ENCODE measurements around the gene COL4A1. TPM values are rescaled to one million over a fixed set of nuclear protein-coding genes. Genes with fewer than 3 reads are reported as not detected.

Gene COL4A1
- total RNA-seq, 1 donor from 2014 or later: 2,489 TPM

GRCh38 chr13:110297011-110297410, 9.9 kb downstream of the COL4A1 start:
- Histone ChIP-seq H3K9me3 (ENCODE audit: insufficient read depth, low read depth, low read length) (no peaks in the 10 kb centered on the region), H3K4me1 (ENCODE audit: insufficient read depth, low read length) (peaks cover 19% of the 10 kb centered on the region), H3K9ac (ENCODE audit: low read length) (no peak overlapping the region), H3K79me2 (ENCODE audit: insufficient read depth, low read length) (peaks cover 100% of the 10 kb centered on the region), H3K27me3 (ENCODE audit: insufficient read depth, low read length) (no peaks in the 10 kb centered on the region), H3K4me3 (ENCODE audit: insufficient read depth, low read depth, low read length) (no peak overlapping the region), H3K4me2 (ENCODE audit: low read length) (no peak overlapping the region), H4K20me1 (ENCODE audit: insufficient read depth, low read length) (peaks cover 98% of the 10 kb centered on the region), H2AFZ (ENCODE audit: low read depth, low read length) (no peak overlapping the region), H3K27ac (ENCODE audit: low read depth, low read length) (no peak overlapping the region), H3K36me3 (ENCODE audit: insufficient read depth, low read length) (peaks cover 23% of the 10 kb centered on the region)
- H3K9me3 Mint-ChIP-seq (ENCODE audit: unreplicated experiment): no peaks in the 10 kb centered on the region
- H3K4me3 Mint-ChIP-seq (ENCODE audit: unreplicated experiment): peak overlapping the region; percentile 4
- FAIRE-seq: no peak
- H3K27me3 Mint-ChIP-seq (ENCODE audit: low read depth, unreplicated experiment): no peaks in the 10 kb centered on the region
- H3K27ac Mint-ChIP-seq (ENCODE audit: unreplicated experiment): no peak overlapping the region
- no peak for DNase-seq (ENCODE audit: low read depth)
- TF ChIP-seq CTCF (IDR thresholded peaks at IDR 0.05; ENCODE audit: insufficient read depth, low read depth, low read length) (no peak), EZH2 (IDR thresholded peaks at IDR 0.05; ENCODE audit: insufficient read depth, low read length) (no peak)
- peaks cover 41% of the 10 kb centered on the region for H3K4me1 Mint-ChIP-seq (ENCODE audit: low read depth, unreplicated experiment)
- H3K36me3 Mint-ChIP-seq (ENCODE audit: low read depth, unreplicated experiment): peaks cover 14% of the 10 kb centered on the region

GRCh38 chr13:110294622-110295021, 12.3 kb downstream of the COL4A1 start:
- H3K27me3 Mint-ChIP-seq (ENCODE audit: low read depth, unreplicated experiment): no peaks in the 10 kb centered on the region
- no peak for DNase-seq (ENCODE audit: low read depth)
- H4K20me1 ChIP-seq (ENCODE audit: insufficient read depth, low read length): peaks cover 99% of the 10 kb centered on the region
- H3K27ac Mint-ChIP-seq (ENCODE audit: unreplicated experiment): no peak overlapping the region
- H3K4me2 ChIP-seq (ENCODE audit: low read length): no peak overlapping the region
- no peak for FAIRE-seq
- H3K9me3 Mint-ChIP-seq (ENCODE audit: unreplicated experiment): no peaks in the 10 kb centered on the region
- peaks cover 17% of the 10 kb centered on the region for H3K36me3 ChIP-seq (ENCODE audit: insufficient read depth, low read length)
- H3K27me3 ChIP-seq (ENCODE audit: insufficient read depth, low read length): no peaks in the 10 kb centered on the region
- no peak overlapping the region for H3K4me3 Mint-ChIP-seq (ENCODE audit: unreplicated experiment)
- no peak overlapping the region for H3K9ac ChIP-seq (ENCODE audit: low read length)
- H3K4me1 ChIP-seq (ENCODE audit: insufficient read depth, low read length): peaks cover 8% of the 10 kb centered on the region
- no peak overlapping the region for H3K4me3 ChIP-seq (ENCODE audit: insufficient read depth, low read depth, low read length)
- H3K79me2 ChIP-seq (ENCODE audit: insufficient read depth, low read length): peaks cover 100% of the 10 kb centered on the region
- no peak for TF ChIP-seq CTCF (IDR thresholded peaks at IDR 0.05; ENCODE audit: insufficient read depth, low read depth, low read length)
- TF ChIP-seq EZH2 (IDR thresholded peaks at IDR 0.05; ENCODE audit: insufficient read depth, low read length): no peak
- H2AFZ ChIP-seq (ENCODE audit: low read depth, low read length): no peak overlapping the region
- peaks cover 22% of the 10 kb centered on the region for H3K4me1 Mint-ChIP-seq (ENCODE audit: low read depth, unreplicated experiment)
- no peak overlapping the region for H3K27ac ChIP-seq (ENCODE audit: low read depth, low read length)
- peaks cover 29% of the 10 kb centered on the region for H3K36me3 Mint-ChIP-seq (ENCODE audit: low read depth, unreplicated experiment)
- no peaks in the 10 kb centered on the region for H3K9me3 ChIP-seq (ENCODE audit: insufficient read depth, low read depth, low read length)

GRCh38 chr13:110294146-110294545, 12.8 kb downstream of the COL4A1 start:
- Histone ChIP-seq H4K20me1 (ENCODE audit: insufficient read depth, low read length) (peaks cover 99% of the 10 kb centered on the region), H3K9me3 (ENCODE audit: insufficient read depth, low read depth, low read length) (no peaks in the 10 kb centered on the region), H3K79me2 (ENCODE audit: insufficient read depth, low read length) (peaks cover 100% of the 10 kb centered on the region), H3K4me2 (ENCODE audit: low read length) (no peak overlapping the region), H3K4me1 (ENCODE audit: insufficient read depth, low read length) (peaks cover 4% of the 10 kb centered on the region), H3K27me3 (ENCODE audit: insufficient read depth, low read length) (no peaks in the 10 kb centered on the region), H3K27ac (ENCODE audit: low read depth, low read length) (no peak overlapping the region), H2AFZ (ENCODE audit: low read depth, low read length) (no peak overlapping the region), H3K4me3 (ENCODE audit: insufficient read depth, low read depth, low read length) (no peak overlapping the region), H3K9ac (ENCODE audit: low read length) (no peak overlapping the region), H3K36me3 (ENCODE audit: insufficient read depth, low read length) (peaks cover 12% of the 10 kb centered on the region)
- H3K36me3 Mint-ChIP-seq (ENCODE audit: low read depth, unreplicated experiment): peaks cover 33% of the 10 kb centered on the region
- H3K4me3 Mint-ChIP-seq (ENCODE audit: unreplicated experiment): no peak overlapping the region
- no peak for TF ChIP-seq EZH2 (IDR thresholded peaks at IDR 0.05; ENCODE audit: insufficient read depth, low read length)
- TF ChIP-seq CTCF (IDR thresholded peaks at IDR 0.05; ENCODE audit: insufficient read depth, low read depth, low read length): no peak
- no peak for DNase-seq (ENCODE audit: low read depth)
- no peak for FAIRE-seq
- peak overlapping the region; percentile 43 for H3K27ac Mint-ChIP-seq (ENCODE audit: unreplicated experiment)
- H3K27me3 Mint-ChIP-seq (ENCODE audit: low read depth, unreplicated experiment): no peaks in the 10 kb centered on the region
- peaks cover 22% of the 10 kb centered on the region for H3K4me1 Mint-ChIP-seq (ENCODE audit: low read depth, unreplicated experiment)
- H3K9me3 Mint-ChIP-seq (ENCODE audit: unreplicated experiment): no peaks in the 10 kb centered on the region
